PFSK-1 (cell line): Measurements from ENCODE around the gene TMEM223.

ENCODE experiments used
- POLR2AphosphoS5 ChIP-seq: IDR thresholded peaks from 2 replicates; pipeline ENCODE4 v1.6.1; 2012; ENCODE audit warnings: low read depth, mild to moderate bottlenecking, control low read depth, low read length, moderate library complexity
- SIN3A ChIP-seq: IDR thresholded peaks from 2 replicates; pipeline ENCODE4 v1.6.1; 2012; ENCODE audit warnings: mild to moderate bottlenecking, low read length, moderate library complexity, borderline replicate concordance; ENCODE audit not compliant: insufficient read depth
- TAF1 ChIP-seq: IDR thresholded peaks from 2 replicates; pipeline ENCODE4 v1.6.1; 2012; ENCODE audit warnings: low read length, control low read depth, borderline replicate concordance; ENCODE audit not compliant: insufficient read depth
- TF ChIP-seq, protein P1 (sequence below), 2 experiments: IDR thresholded peaks; 2 replicates each; pipeline versions ENCODE4 v1.6.1 to v1.8.0; 2011 to 2012; ENCODE audit warnings: low read depth in 2 of 2, low read length in 2 of 2, control low read depth in 1 of 2, inconsistent platforms in 1 of 2, mild to moderate bottlenecking in 1 of 2, moderate library complexity in 1 of 2; ENCODE audit not compliant: insufficient read depth in 1 of 2

- TF ChIP-seq TAF1 (no peak), POLR2AphosphoS5 (no peak), SIN3A (no peak)
- TF ChIP-seq, protein P1, sequence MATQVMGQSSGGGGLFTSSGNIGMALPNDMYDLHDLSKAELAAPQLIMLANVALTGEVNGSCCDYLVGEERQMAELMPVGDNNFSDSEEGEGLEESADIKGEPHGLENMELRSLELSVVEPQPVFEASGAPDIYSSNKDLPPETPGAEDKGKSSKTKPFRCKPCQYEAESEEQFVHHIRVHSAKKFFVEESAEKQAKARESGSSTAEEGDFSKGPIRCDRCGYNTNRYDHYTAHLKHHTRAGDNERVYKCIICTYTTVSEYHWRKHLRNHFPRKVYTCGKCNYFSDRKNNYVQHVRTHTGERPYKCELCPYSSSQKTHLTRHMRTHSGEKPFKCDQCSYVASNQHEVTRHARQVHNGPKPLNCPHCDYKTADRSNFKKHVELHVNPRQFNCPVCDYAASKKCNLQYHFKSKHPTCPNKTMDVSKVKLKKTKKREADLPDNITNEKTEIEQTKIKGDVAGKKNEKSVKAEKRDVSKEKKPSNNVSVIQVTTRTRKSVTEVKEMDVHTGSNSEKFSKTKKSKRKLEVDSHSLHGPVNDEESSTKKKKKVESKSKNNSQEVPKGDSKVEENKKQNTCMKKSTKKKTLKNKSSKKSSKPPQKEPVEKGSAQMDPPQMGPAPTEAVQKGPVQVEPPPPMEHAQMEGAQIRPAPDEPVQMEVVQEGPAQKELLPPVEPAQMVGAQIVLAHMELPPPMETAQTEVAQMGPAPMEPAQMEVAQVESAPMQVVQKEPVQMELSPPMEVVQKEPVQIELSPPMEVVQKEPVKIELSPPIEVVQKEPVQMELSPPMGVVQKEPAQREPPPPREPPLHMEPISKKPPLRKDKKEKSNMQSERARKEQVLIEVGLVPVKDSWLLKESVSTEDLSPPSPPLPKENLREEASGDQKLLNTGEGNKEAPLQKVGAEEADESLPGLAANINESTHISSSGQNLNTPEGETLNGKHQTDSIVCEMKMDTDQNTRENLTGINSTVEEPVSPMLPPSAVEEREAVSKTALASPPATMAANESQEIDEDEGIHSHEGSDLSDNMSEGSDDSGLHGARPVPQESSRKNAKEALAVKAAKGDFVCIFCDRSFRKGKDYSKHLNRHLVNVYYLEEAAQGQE (IDR thresholded peaks at IDR 0.05; ENCODE audit: insufficient read depth in 1 of 2, low read depth in 2 of 2, low read length in 2 of 2): no peak
These were observed 13.4 kb downstream of the TMEM223 start for GRCh38 chr11:62778441-62778840.
